C4-2B (cell line): Measurements from ENCODE around the gene PEMT.

Experiments used
- H3K27ac ChIP-seq: fragments of 450-650 bp; 2 replicates; pipeline ENCODE4 v1.5.1; 2017
- CTCF ChIP-seq: fragments of 450-650 bp; conservative IDR thresholded peaks from 2 replicates; pipeline ENCODE4 v1.5.1; 2017; ENCODE audit warnings: mild to moderate bottlenecking
- ZFX ChIP-seq: fragments of 450-650 bp; IDR thresholded peaks from 2 replicates; pipeline ENCODE4 v1.6.1; 2017

Gene PEMT

GRCh38 chr17:17523001-17523730 lies 68.3 kb downstream of the PEMT start:
- no peak overlapping the region for H3K27ac ChIP-seq
- TF ChIP-seq CTCF: no peak
- TF ChIP-seq ZFX: no peak

- no peak overlapping the region for H3K27ac ChIP-seq
- TF ChIP-seq ZFX (no peak), CTCF (no peak)
These were observed 70.8 kb downstream of the PEMT start for GRCh38 chr17:17520599-17521232.

DNA sequence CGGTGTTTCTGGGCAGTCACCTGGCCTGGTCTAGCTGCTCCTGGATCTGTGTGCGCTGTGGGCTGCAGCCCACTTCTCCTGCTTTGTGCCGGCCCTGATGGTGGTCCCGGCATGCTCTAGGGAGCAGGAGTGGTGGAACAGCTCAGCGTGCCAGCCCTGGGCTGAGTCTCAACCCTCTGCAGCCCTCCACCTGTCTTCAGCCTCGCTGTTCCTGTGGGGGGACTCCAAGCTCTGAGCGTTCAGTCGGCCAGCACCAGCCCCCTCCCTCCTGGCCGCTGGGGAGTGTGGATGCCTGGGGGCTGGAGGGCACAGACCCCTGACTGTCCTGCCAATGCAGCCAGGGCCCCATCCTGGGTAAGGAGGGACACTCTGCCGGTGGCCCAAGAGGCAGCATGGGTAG lies 71.6 kb downstream of the PEMT start:
- no peak for TF ChIP-seq CTCF
- TF ChIP-seq ZFX: no peak
- H3K27ac ChIP-seq: no peak overlapping the region

GRCh38 chr17:17518951-17519350 lies 72.6 kb downstream of the PEMT start:
- no peak for TF ChIP-seq CTCF
- TF ChIP-seq ZFX: no peak

DNA sequence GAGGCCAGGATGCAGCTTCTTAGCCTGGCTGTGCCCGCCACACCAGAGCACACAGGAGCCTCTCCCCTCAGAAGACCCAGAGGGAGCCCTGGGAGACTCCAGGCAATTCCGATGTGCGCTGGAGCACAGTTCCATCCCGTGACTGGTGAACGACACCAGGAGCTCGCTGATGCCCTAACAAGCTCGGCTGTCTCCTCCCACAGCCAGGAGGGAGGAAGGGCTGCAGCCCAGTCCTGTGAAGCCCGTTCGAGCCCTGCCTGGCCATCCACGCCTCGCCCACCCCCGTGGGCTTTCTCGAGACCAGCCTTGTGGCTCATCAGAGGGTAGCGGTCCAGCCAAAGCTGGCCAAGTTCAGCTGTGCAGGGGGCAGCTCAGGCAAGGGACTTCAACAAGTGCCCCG lies 73.5 kb downstream of the PEMT start:
- no peak overlapping the region for H3K27ac ChIP-seq
- TF ChIP-seq CTCF: no peak
- no peak for TF ChIP-seq ZFX

More at GRCh38 chr17:17518951-17519350, 72.6 kb downstream of the PEMT start:
- H3K27ac ChIP-seq: no peak overlapping the region

- no peak overlapping the region for H3K27ac ChIP-seq
- TF ChIP-seq ZFX: no peak
- no peak for TF ChIP-seq CTCF
These were observed 74.4 kb downstream of the PEMT start for GRCh38 chr17:17516941-17517720.
